GM13976 (cell line): ENCODE data around the gene ENDOV.

Experiments
- DNase-seq: peaks from one replicate; pipeline ENCODE4 v3.0.0; 2012; ENCODE audit warnings: low spot score
- CTCF ChIP-seq: IDR thresholded peaks from 2 replicates; pipeline ENCODE4 v1.5.1; 2012; ENCODE audit warnings: borderline replicate concordance, mild to moderate bottlenecking; ENCODE audit not compliant: insufficient read depth; ENCODE audit errors: extremely low read depth, missing control alignments, control extremely low read depth
- in situ Hi-C: fragments of 300-500 bp; cut with MboI; formaldehyde crosslinking; loops from one replicate; pipeline ENCODE4 v1.12.0; 2022; ENCODE audit warnings: low sequenced_read_pairs, mixed read lengths, inconsistent platforms; ENCODE audit not compliant: unreplicated experiment

Gene ENDOV

DNA sequence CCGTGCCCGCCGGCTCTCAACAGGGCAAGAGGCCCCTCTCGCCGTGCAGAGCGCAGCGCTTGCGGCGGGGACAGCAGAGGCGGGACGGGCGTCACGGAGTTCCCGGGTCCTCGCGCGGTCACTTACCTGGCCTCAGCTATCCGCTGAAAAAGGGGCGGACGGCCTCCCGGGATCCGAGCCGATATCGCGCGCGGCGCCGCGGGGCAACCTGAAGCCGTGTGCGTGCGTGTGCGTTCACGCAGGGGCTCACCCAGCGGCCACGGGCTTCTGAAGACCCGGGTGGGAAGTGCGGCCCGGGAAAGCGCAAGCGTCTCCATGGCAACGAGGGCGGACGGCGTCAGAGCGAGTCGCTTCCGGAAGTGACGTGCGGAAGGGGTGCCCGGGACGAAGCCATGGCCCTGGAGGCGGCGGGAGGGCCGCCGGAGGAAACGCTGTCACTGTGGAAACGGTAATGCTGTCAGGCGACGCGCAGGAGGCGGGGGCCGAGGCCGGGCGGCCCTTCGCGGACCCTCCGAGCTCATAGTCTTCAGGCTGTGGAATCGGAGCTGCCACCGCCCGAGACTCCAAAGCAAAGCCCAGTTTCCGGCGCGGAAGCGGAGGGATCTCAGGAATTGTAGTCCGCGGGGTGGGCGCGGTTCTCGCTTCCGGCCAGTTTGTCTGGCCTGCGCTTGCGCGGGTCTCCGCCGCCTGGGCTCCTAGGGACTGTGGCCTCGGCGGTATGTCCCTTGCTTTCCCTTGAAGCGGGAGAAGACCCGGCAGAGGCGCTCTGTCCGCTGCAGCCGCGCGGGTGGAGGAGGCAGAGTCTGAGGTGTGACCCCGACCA is at the start of gene ENDOV:
ENDOV (plus strand) TSS at position 365 of the 823 bp plus-strand sequence; CDS start at position 393, 28 bp downstream.
- peak; percentile 100 for DNase-seq
- in situ Hi-C loops: no loop called here
- no peak for TF ChIP-seq CTCF

- TF ChIP-seq CTCF: no peak
- DNase-seq: no peak
- in situ Hi-C loops: no loop called here
Measured at GRCh38 chr17:80365983-80366382, 49.0 kb upstream of the ENDOV start.

GRCh38 chr17:80367503-80367902 is 47.5 kb upstream of the ENDOV start:
- in situ Hi-C loops: no loop called here
- no peak for DNase-seq
- no peak for TF ChIP-seq CTCF

- TF ChIP-seq CTCF: no peak
- in situ Hi-C loops: no loop called here
- DNase-seq: no peak
Measured at GRCh38 chr17:80371196-80371595, 43.8 kb upstream of the ENDOV start.

DNA sequence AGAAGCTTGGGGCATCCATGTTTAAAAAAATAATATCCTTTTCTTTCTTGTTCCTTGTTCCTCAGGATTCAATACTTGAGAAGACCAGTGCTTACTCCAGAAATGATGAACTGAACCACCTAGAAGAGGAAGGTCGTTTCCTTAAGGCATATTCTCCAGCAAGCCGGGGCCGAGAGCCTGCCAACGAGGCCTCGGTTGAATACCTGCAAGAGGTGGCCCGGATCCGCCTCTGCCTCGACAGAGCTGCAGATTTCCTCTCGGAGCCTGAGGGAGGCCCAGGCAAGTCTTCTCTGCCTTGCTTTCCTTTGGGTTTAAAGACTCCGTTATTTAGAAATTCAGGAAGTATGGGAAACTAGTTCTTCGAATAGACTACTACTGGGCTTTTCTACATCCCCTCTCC is 42.5 kb upstream of the ENDOV start:
- in situ Hi-C loops: no loop called here
- no peak for DNase-seq

GRCh38 chr17:80372922-80373570 is 41.9 kb upstream of the ENDOV start:
- no peak for DNase-seq
- TF ChIP-seq CTCF: no peak
- in situ Hi-C loops: no loop called here

More for the DNA sequence above, 42.5 kb upstream of the ENDOV start:
- TF ChIP-seq CTCF: no peak
